Thoracic aorta (tissue), 2 donors: ENCODE data around the gene USP49. TPM values are rescaled to one million over a fixed set of nuclear protein-coding genes. Genes with fewer than 3 reads are reported as not detected.

Experiments used
- ATAC-seq: fragments of 150-250 bp; one replicate; pipeline ENCODE4 v1.8.0; 2017; ENCODE audit warnings: low read depth; ENCODE audit not compliant: insufficient number of reproducible peaks, low FRiP score
- DNase-seq: peaks from one replicate; pipeline ENCODE4 v3.0.0-alpha.2; 2020; ENCODE audit warnings: low spot score
- H3K27ac ChIP-seq, 2 donors: fragments of 200-600 bp; sonication (generic); 1 replicate in 1 of 2; 2 replicates in 1 of 2; pipeline ENCODE4 v1.5.1; 2016; ENCODE audit warnings: mild to moderate bottlenecking in 2 of 2, moderate library complexity in 2 of 2
- H3K27me3 ChIP-seq: fragments of 200-600 bp; sonication (generic); replicated peaks from 2 replicates; pipeline ENCODE4 v1.6.0; 2016; ENCODE audit warnings: mild to moderate bottlenecking; ENCODE audit not compliant: insufficient read depth
- H3K36me3 ChIP-seq: fragments of 200-600 bp; sonication (generic); one replicate; pipeline ENCODE4 v1.5.1; 2016
- H3K4me1 ChIP-seq, 2 donors: fragments of 200-600 bp; sonication (generic); 1 replicate in 1 of 2; 2 replicates in 1 of 2; pipeline versions ENCODE4 v1.5.1 to v1.6.0; 2016; ENCODE audit warnings: low read depth in 2 of 2, mild to moderate bottlenecking in 1 of 2; ENCODE audit not compliant: control insufficient read depth in 1 of 2
- H3K4me3 ChIP-seq: fragments of 200-600 bp; sonication (generic); 2 replicates; pipeline ENCODE4 v1.5.1; 2016; ENCODE audit warnings: mild to moderate bottlenecking
- H3K9me3 ChIP-seq: fragments of 200-600 bp; sonication (generic); 2 replicates; pipeline ENCODE4 v1.5.1; 2016
- CTCF ChIP-seq: fragments of 200-600 bp; sonication (generic); IDR thresholded peaks from one replicate; pipeline ENCODE4 v1.5.1; 2019; ENCODE audit warnings: antibody characterized with exemption
- total RNA-seq, 2 donors: library from RNA; depleted of rRNA; stranded (reverse); fragments of >200 nt; gene quantifications; one replicate each; pipeline versions ENCODE4 v1.1.0 to v1.2.3, GENCODE V29; 2016

The USP49 gene
- total RNA-seq, 2 donors from 2014 or later, result 3.3 to 3.8 TPM

- H3K4me1 ChIP-seq, result no peaks in the 10 kb centered on the region
- no peak for DNase-seq
- no peaks in the 10 kb centered on the region for H3K27me3 ChIP-seq
- H3K4me3 ChIP-seq, result no peak overlapping the region
- H3K36me3 ChIP-seq, result no peaks in the 10 kb centered on the region
- H3K27ac ChIP-seq, result no peak overlapping the region
- TF ChIP-seq CTCF, result no peak
- no peaks in the 10 kb centered on the region for H3K9me3 ChIP-seq
- no peak for ATAC-seq
These were observed 137.9 kb downstream of the USP49 start for GRCh38 chr6:41757271-41757670.

- Histone ChIP-seq H3K4me1 (no peaks in the 10 kb centered on the region), H3K27ac (no peak overlapping the region), H3K9me3 (no peaks in the 10 kb centered on the region), H3K4me3 (no peak overlapping the region), H3K36me3 (no peaks in the 10 kb centered on the region), H3K27me3 (no peaks in the 10 kb centered on the region)
- ATAC-seq, result no peak
- no peak for TF ChIP-seq CTCF
- DNase-seq, result no peak
These were observed 138.8 kb downstream of the USP49 start for GRCh38 chr6:41756354-41756753.

GRCh38 chr6:41755895-41756294 lies 139.3 kb downstream of the USP49 start:
- ATAC-seq (no peak), DNase-seq (no peak)
- H3K9me3 ChIP-seq, result no peaks in the 10 kb centered on the region
- no peak overlapping the region for H3K27ac ChIP-seq
- TF ChIP-seq CTCF, result no peak
- no peaks in the 10 kb centered on the region for H3K27me3 ChIP-seq
- no peak overlapping the region for H3K4me3 ChIP-seq
- no peaks in the 10 kb centered on the region for H3K4me1 ChIP-seq
- no peaks in the 10 kb centered on the region for H3K36me3 ChIP-seq

- Histone ChIP-seq H3K36me3 (no peaks in the 10 kb centered on the region), H3K4me1 (no peaks in the 10 kb centered on the region), H3K27ac (no peak overlapping the region), H3K9me3 (no peaks in the 10 kb centered on the region), H3K4me3 (no peak overlapping the region), H3K27me3 (no peaks in the 10 kb centered on the region)
- TF ChIP-seq CTCF, result no peak
- no peak for ATAC-seq
- no peak for DNase-seq
These were observed 144.8 kb downstream of the USP49 start for GRCh38 chr6:41750374-41750773.

GRCh38 chr6:41748542-41748941 lies 146.6 kb downstream of the USP49 start:
- Histone ChIP-seq H3K4me1 (no peaks in the 10 kb centered on the region), H3K27ac (no peak overlapping the region), H3K36me3 (no peaks in the 10 kb centered on the region), H3K4me3 (no peak overlapping the region), H3K27me3 (no peaks in the 10 kb centered on the region), H3K9me3 (no peaks in the 10 kb centered on the region)
- DNase-seq (no peak), ATAC-seq (no peak)
- no peak for TF ChIP-seq CTCF
